Bronchial epithelial cell (primary cell): ENCODE data around the gene RBM47. TPM values are rescaled to one million over a fixed set of nuclear protein-coding genes. Genes with fewer than 3 reads are reported as not detected.
A peak's percentile ranks its signal among the peaks of the same experiment; 100 is the strongest.

ENCODE experiments used
- DNase-seq: peaks from one replicate; pipeline ENCODE4 v3.0.0-alpha.2; 2010; ENCODE audit warnings: low read depth
- FAIRE-seq: peaks from 2 replicates; lab custom pipeline; 2011; peaks lifted over from hg19 to GRCh38; lab: Jason Lieb, UNC
- H3K27me3 ChIP-seq: 2 replicates; pipeline ENCODE4 v1.5.1; 2011; ENCODE audit warnings: low read length; ENCODE audit not compliant: control insufficient read depth, insufficient read depth
- H3K36me3 ChIP-seq: 2 replicates; pipeline ENCODE4 v1.5.1; 2011; ENCODE audit warnings: low read length; ENCODE audit not compliant: control insufficient read depth, insufficient read depth
- H3K4me3 ChIP-seq: 2 replicates; pipeline ENCODE4 v1.5.1; 2011; ENCODE audit warnings: mild to moderate bottlenecking, low read depth, low read length, control low read depth
- total RNA-seq: library from RNA; depleted of rRNA; stranded (reverse); fragments of >200 nt; gene quantifications from 2 replicates; pipeline ENCODE4 v1.2.1, GENCODE V29; 2014
- TF ChIP-seq, protein P1 (sequence below): IDR thresholded peaks from 2 replicates; pipeline ENCODE4 v1.5.1; 2011; ENCODE audit warnings: mild to moderate bottlenecking, moderate library complexity, low read length, control low read depth, inconsistent platforms; ENCODE audit not compliant: insufficient read depth, severe bottlenecking

The RBM47 gene
- total RNA-seq, 1 donor from 2014 or later: 35.0 TPM

DNA sequence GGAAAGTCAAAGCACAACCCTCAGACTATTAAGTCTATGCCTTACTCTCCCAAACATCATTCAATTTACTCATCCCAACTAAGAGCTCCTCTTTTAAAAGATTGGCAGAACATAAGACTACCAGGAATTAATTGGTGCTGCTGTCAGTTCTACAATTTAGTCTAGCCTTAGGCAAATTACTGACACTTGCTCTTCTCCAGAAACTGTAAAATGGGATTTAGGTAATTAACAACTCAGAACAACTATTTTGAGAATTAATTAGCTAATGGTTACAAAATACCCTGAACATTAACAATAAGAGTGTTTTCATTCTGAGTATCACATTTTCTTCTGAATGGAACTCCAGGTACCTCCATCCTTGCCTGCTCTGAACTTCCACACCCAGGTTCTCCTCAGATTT, 36.2 kb upstream of the RBM47 start:
- FAIRE-seq: no peak
- Histone ChIP-seq H3K36me3 (no peaks in the 10 kb centered on the region), H3K27me3 (no peaks in the 10 kb centered on the region), H3K4me3 (no peak overlapping the region)
- TF ChIP-seq, protein P1, sequence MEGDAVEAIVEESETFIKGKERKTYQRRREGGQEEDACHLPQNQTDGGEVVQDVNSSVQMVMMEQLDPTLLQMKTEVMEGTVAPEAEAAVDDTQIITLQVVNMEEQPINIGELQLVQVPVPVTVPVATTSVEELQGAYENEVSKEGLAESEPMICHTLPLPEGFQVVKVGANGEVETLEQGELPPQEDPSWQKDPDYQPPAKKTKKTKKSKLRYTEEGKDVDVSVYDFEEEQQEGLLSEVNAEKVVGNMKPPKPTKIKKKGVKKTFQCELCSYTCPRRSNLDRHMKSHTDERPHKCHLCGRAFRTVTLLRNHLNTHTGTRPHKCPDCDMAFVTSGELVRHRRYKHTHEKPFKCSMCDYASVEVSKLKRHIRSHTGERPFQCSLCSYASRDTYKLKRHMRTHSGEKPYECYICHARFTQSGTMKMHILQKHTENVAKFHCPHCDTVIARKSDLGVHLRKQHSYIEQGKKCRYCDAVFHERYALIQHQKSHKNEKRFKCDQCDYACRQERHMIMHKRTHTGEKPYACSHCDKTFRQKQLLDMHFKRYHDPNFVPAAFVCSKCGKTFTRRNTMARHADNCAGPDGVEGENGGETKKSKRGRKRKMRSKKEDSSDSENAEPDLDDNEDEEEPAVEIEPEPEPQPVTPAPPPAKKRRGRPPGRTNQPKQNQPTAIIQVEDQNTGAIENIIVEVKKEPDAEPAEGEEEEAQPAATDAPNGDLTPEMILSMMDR: no peak
- no peak for DNase-seq

DNA sequence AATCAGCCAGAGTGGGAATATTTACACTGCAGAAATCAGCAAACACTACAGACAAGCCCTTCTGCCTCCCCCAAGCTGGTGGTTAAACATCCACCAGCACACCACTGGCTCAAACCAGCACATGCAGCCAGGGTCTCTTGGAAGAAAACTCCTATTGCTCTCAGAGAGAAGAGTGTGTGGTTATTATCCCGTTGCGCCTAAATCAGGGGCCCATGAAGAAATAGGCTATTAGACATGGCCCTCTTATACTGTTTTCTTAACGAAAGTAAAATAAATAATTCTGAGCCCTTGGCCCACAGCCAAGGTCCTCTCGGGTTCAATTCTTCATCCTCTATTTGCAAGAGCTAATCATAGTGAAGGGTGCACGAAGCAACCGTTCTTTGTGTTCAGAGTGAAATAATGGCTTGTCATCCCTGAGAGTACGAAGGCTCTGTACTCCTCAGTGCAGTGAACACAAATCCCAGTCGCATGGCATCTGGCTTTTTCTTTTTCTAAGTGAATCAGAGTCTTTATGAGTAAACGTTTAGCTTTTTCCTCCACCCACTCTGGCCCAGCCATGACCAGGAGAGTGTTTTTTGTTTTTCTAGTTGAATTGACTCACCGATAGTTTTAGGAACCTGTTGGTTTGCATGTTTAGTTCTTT, 33.4 kb upstream of the RBM47 start:
- Histone ChIP-seq H3K4me3 (no peak overlapping the region), H3K36me3 (no peaks in the 10 kb centered on the region), H3K27me3 (no peaks in the 10 kb centered on the region)
- peak; percentile 84 for FAIRE-seq
- TF ChIP-seq, protein P1: no peak
- peak; percentile 93 for DNase-seq

DNA sequence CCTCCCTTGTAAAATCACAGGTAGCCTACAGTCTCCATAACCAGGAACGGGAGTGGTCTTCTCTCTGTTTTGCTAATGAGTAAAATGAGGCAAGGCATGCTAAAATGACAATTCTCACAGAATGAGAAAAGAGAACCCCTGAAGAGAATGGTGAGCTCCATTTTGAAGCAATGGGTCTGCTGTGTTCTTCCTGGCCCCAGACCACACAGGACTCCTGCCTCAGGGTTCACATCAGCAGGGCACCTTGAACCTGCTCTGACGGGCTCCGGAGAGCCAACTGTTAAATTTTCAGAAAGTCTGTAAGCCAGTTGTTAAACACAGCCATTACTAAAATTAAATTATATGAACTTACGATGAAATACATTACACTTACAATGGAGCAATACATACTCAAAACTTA, 32.1 kb upstream of the RBM47 start:
- H3K36me3 ChIP-seq: no peaks in the 10 kb centered on the region
- TF ChIP-seq, protein P1: no peak
- no peaks in the 10 kb centered on the region for H3K27me3 ChIP-seq
- H3K4me3 ChIP-seq: no peak overlapping the region
- DNase-seq (no peak), FAIRE-seq (no peak)

DNA sequence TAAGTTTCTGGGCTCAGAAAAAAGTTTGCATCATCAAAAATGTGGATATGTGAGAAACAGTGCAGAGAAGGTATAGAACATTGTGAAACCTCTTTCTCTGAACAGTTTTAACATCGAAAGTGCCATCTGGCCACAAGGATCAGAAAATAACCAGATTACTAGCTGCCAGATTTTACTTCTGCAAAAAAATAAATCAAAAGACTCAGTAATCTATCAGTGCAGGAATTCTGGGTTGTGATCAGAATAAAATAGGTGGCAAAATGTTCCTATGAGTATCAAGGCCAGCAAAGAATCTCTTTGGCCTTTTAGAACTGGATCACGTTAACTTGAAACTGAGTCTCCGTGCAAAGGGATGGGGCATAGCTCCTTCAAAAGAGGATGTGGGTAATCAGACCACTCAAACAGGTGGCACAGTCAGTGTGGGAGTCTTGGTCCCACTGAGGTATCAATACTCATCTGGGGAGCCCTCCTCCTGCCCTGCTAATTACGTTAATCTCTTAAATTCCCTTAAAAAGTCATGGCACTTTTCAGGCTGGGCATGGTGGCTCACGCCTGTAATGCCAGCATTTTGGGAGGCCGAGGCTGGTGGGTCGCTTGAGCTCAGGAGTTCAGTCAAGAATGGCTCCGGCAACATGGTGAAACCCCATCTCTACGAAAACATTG, 26.7 kb upstream of the RBM47 start:
- Histone ChIP-seq H3K27me3 (no peaks in the 10 kb centered on the region), H3K4me3 (no peak overlapping the region), H3K36me3 (no peaks in the 10 kb centered on the region)
- no peak for FAIRE-seq
- no peak for DNase-seq
- TF ChIP-seq, protein P1: no peak

DNA sequence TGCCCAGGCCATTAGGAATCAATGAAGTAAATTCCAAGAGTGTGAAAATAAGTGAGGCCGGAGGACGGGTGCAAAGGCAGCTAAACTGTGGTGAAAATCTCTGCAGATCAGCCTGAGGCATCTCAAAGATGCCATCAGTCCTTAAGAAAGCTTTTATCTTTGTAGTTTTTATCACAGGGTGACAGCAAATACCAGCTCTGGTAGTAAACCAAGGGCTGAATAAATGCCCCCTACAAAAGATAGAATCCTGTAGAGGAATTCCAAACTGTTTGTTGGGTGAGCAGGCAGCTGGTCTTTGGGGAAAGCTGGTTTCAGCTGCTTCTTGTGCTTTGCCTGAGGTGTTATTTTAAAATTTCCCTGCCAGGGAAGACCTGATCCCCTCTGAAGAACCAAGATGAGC, 21.6 kb upstream of the RBM47 start:
- TF ChIP-seq, protein P1: no peak
- no peak for FAIRE-seq
- Histone ChIP-seq H3K36me3 (no peaks in the 10 kb centered on the region), H3K4me3 (no peak overlapping the region), H3K27me3 (no peaks in the 10 kb centered on the region)
- no peak for DNase-seq
